K562 (cell line): ENCODE data around the gene BAG2. TPM values are rescaled to one million over a fixed set of nuclear protein-coding genes. Genes with fewer than 3 reads are reported as not detected.
A peak's percentile ranks its signal among the peaks of the same experiment; 100 is the strongest.

Experiments
- CEBPB ChIP-seq: fragments of 450-650 bp; IDR thresholded peaks from 2 replicates; pipeline ENCODE4 v1.6.1; 2016; ENCODE audit warnings: missing genetic modification characterization, missing compliant biosample characterization
- CHCHD3 ChIP-seq: fragments of 250-450 bp; sonication (Bioruptor Pico); IDR thresholded peaks from 2 replicates; pipeline ENCODE4 v2.1.2; 2022; ENCODE audit warnings: mild to moderate bottlenecking
- CTBP1 ChIP-seq: fragments of 450-650 bp; IDR thresholded peaks from 2 replicates; pipeline ENCODE4 v1.6.1; 2016; ENCODE audit warnings: borderline replicate concordance
- HINFP ChIP-seq: fragments of 450-650 bp; conservative IDR thresholded peaks from 2 replicates; pipeline ENCODE4 v1.6.1; 2016; ENCODE audit warnings: missing genetic modification characterization, low read depth, mild to moderate bottlenecking, control low read depth, missing compliant biosample characterization
- KDM1A ChIP-seq, 2 experiments: fragments of 450-650 bp; IDR thresholded peaks; 2 replicates each; pipeline ENCODE4 v1.6.1; 2016; ENCODE audit warnings: mild to moderate bottlenecking in 2 of 2
- PBX2 ChIP-seq, 2 experiments: IDR thresholded peaks in 1 of 2; conservative IDR thresholded peaks in 1 of 2; 2 replicates each; pipeline ENCODE4 v1.6.1; 2016; ENCODE audit warnings: low read depth in 2 of 2, mild to moderate bottlenecking in 1 of 2, missing compliant biosample characterization in 1 of 2, missing genetic modification characterization in 1 of 2, moderate library complexity in 1 of 2
- SMARCE1 ChIP-seq: fragments of 450-650 bp; IDR thresholded peaks from 2 replicates; pipeline ENCODE4 v1.7.1; 2016; ENCODE audit warnings: mild to moderate bottlenecking
- SREBF2 ChIP-seq: sonication (generic); formaldehyde crosslinking; IDR thresholded peaks from 2 replicates; pipeline ENCODE4 v1.4.0; 2020; ENCODE audit warnings: mild to moderate bottlenecking, missing genetic modification reagents
- STAT5A ChIP-seq: IDR thresholded peaks from 2 replicates; pipeline ENCODE4 v1.6.1; 2012; ENCODE audit warnings: low read length, inconsistent platforms, borderline replicate concordance
- TAF1 ChIP-seq: IDR thresholded peaks from 2 replicates; pipeline ENCODE4 v1.6.1; 2011; ENCODE audit warnings: mild to moderate bottlenecking, low read length, moderate library complexity; ENCODE audit not compliant: insufficient read depth, control insufficient read depth, severe bottlenecking; ENCODE audit errors: extremely low read depth
- ZNF217 ChIP-seq: sonication (generic); formaldehyde crosslinking; IDR thresholded peaks from 2 replicates; pipeline ENCODE4 v1.8.0; 2022; ENCODE audit warnings: mild to moderate bottlenecking, missing genetic modification reagents
- polyA plus RNA-seq, 8 experiments: library from polyadenylated mRNA; depleted of rRNA in 4 of 8; stranded (reverse) in 5 of 8; unstranded in 3 of 8; fragments of >200 nt; fragmentation: Nextera tagmentation in 2 of 8; fragmentation: Illumina TruSeq in 1 of 8; extraction: Ambion mirVana in 2 of 8; extraction: Trizol in 1 of 8; gene quantifications; 2 replicates each; pipeline versions ENCODE4 v1.2.1 to v1.2.3, GENCODE V29; 2011 to 2014; ENCODE audit warnings: inconsistent platforms in 1 of 8, missing spikeins in 1 of 8
- total RNA-seq, 7 experiments: library from RNA; depleted of rRNA in 6 of 7; stranded (reverse); fragments of >200 nt in 6 of 7; fragmentation: Illumina TruSeq in 2 of 7; extraction: Trizol in 2 of 7; gene quantifications; 2 replicates each; pipeline versions ENCODE4 v1.2.1 to v1.2.3, GENCODE V29; 2011 to 2021; ENCODE audit warnings: low replicate concordance in 1 of 7
- TF ChIP-seq, protein P1 (sequence below): sonication (generic); formaldehyde crosslinking; IDR thresholded peaks from 2 replicates; pipeline ENCODE4 v1.8.0; 2022; ENCODE audit warnings: mild to moderate bottlenecking, low read depth, missing genetic modification reagents
- TF ChIP-seq, protein P2 (sequence below): fragments of 250-450 bp; sonication (Bioruptor Pico); IDR thresholded peaks from 2 replicates; pipeline ENCODE4 v1.5.0; 2022; ENCODE audit warnings: mild to moderate bottlenecking
- TF ChIP-seq, protein P3 (sequence below): conservative IDR thresholded peaks from 2 replicates; pipeline ENCODE4 v1.6.1; 2011; ENCODE audit warnings: low read depth, mild to moderate bottlenecking, low read length; ENCODE audit not compliant: control insufficient read depth

The BAG2 gene
- total and polyA plus RNA-seq, 9 of the 15 experiments (the other 6 are each of a cell fraction or from before 2014, with no cell fraction given), result 12.8 to 20.7 (median 17.6) TPM

GRCh38 chr6:57224769-57225515 lies 52.8 kb downstream of the BAG2 start (continued):
- TF ChIP-seq, protein P1, sequence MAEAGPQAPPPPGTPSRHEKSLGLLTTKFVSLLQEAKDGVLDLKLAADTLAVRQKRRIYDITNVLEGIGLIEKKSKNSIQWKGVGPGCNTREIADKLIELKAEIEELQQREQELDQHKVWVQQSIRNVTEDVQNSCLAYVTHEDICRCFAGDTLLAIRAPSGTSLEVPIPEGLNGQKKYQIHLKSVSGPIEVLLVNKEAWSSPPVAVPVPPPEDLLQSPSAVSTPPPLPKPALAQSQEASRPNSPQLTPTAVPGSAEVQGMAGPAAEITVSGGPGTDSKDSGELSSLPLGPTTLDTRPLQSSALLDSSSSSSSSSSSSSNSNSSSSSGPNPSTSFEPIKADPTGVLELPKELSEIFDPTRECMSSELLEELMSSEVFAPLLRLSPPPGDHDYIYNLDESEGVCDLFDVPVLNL (CRISPR knock-in tag), result no peak
- TF ChIP-seq KDM1A (IDR thresholded peaks at IDR 0.05) (no peak), ZNF217 (no peak), PBX2 (CRISPR knock-in tag; IDR thresholded peaks at IDR 0.05; ENCODE audit: low read depth) (no peak), PBX2 (tag; conservative IDR thresholded peaks at IDR 0.05; ENCODE audit: low read depth) (peak; percentile 26; the same call in 1 of the 2 replicates), CTBP1 (peak; percentile 38; the same call in 1 of the 2 replicates), SMARCE1 (peak; percentile 22; the same call in 1 of the 2 replicates), CHCHD3 (CRISPR knock-in tag) (no peak), HINFP (tag) (no peak), CEBPB (tag) (peak; percentile 50), SREBF2 (CRISPR knock-in tag) (no peak), STAT5A (no peak), TAF1 (no peak)
- TF ChIP-seq, protein P2, sequence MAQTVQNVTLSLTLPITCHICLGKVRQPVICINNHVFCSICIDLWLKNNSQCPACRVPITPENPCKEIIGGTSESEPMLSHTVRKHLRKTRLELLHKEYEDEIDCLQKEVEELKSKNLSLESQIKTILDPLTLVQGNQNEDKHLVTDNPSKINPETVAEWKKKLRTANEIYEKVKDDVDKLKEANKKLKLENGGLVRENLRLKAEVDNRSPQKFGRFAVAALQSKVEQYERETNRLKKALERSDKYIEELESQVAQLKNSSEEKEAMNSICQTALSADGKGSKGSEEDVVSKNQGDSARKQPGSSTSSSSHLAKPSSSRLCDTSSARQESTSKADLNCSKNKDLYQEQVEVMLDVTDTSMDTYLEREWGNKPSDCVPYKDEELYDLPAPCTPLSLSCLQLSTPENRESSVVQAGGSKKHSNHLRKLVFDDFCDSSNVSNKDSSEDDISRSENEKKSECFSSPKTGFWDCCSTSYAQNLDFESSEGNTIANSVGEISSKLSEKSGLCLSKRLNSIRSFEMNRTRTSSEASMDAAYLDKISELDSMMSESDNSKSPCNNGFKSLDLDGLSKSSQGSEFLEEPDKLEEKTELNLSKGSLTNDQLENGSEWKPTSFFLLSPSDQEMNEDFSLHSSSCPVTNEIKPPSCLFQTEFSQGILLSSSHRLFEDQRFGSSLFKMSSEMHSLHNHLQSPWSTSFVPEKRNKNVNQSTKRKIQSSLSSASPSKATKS (CRISPR knock-in tag), result no peak
- TF ChIP-seq, protein P3, sequence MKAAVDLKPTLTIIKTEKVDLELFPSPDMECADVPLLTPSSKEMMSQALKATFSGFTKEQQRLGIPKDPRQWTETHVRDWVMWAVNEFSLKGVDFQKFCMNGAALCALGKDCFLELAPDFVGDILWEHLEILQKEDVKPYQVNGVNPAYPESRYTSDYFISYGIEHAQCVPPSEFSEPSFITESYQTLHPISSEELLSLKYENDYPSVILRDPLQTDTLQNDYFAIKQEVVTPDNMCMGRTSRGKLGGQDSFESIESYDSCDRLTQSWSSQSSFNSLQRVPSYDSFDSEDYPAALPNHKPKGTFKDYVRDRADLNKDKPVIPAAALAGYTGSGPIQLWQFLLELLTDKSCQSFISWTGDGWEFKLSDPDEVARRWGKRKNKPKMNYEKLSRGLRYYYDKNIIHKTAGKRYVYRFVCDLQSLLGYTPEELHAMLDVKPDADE, result no peak
